ENCODE data around the gene ANKAR. TPM values are rescaled to one million over a fixed set of nuclear protein-coding genes. Genes with fewer than 3 reads are reported as not detected.
"Not testable (repeated sequence)": the region's sequence is repeated elsewhere in the genome, so short reads cannot be mapped to it uniquely, and the experiment has no call there.

The ANKAR gene
- polyA plus RNA-seq (ENCODE audit: insufficient read length in 3 of 3) = 1 to 10 TPM; 6.2 to 9.1 (median 8.0) TPM

GRCh38 chr2:189674374-189675112 is at the start of gene ANKAR:
ANKAR (plus strand) TSS chr2:189674670; CDS start chr2:189676491, 1,821 bp downstream.
- peak in 2 of 3 donors; percentile 65 to 74 for DNase-seq (ENCODE audit: low read depth in 3 of 3, low spot score in 2 of 3)

GRCh38 chr2:189625636-189626035 is 48.8 kb upstream of the ANKAR start:
- no peak for DNase-seq (ENCODE audit: low read depth in 3 of 3, low spot score in 2 of 3)

GRCh38 chr2:189627789-189628188 is 46.7 kb upstream of the ANKAR start:
- no peak for DNase-seq (ENCODE audit: low read depth in 3 of 3, low spot score in 2 of 3)

GRCh38 chr2:189628817-189629530 is 45.5 kb upstream of the ANKAR start:
- DNase-seq (ENCODE audit: low read depth in 3 of 3, low spot score in 2 of 3) = no peak

GRCh38 chr2:189629531-189630453 is 44.7 kb upstream of the ANKAR start:
- peak; percentile 36 to 48 (median 40) for DNase-seq (ENCODE audit: low read depth in 3 of 3, low spot score in 2 of 3)

- no peak for DNase-seq (ENCODE audit: low read depth in 3 of 3, low spot score in 2 of 3)
Observed at GRCh38 chr2:189631849-189632248, 42.6 kb upstream of the ANKAR start.

- DNase-seq (ENCODE audit: low read depth in 3 of 3, low spot score in 2 of 3) = no peak
Observed at GRCh38 chr2:189633392-189633811, 41.1 kb upstream of the ANKAR start.

- no peak for DNase-seq (ENCODE audit: low read depth in 3 of 3, low spot score in 2 of 3)
Observed at GRCh38 chr2:189635353-189635752, 39.1 kb upstream of the ANKAR start.

- no peak for DNase-seq (ENCODE audit: low read depth in 3 of 3, low spot score in 2 of 3)
Observed at GRCh38 chr2:189638301-189639006, 36.0 kb upstream of the ANKAR start.

GRCh38 chr2:189639007-189639609 is 35.4 kb upstream of the ANKAR start:
- DNase-seq (ENCODE audit: low read depth in 3 of 3, low spot score in 2 of 3) = no peak

- DNase-seq (ENCODE audit: low read depth in 3 of 3, low spot score in 2 of 3) = no peak
Observed at GRCh38 chr2:189641002-189641401, 33.5 kb upstream of the ANKAR start.

GRCh38 chr2:189641590-189641989 is 32.9 kb upstream of the ANKAR start:
- DNase-seq (ENCODE audit: low read depth in 3 of 3, low spot score in 2 of 3) = no peak

- no peak for DNase-seq (ENCODE audit: low read depth in 3 of 3, low spot score in 2 of 3)
Observed at GRCh38 chr2:189646521-189646920, 27.9 kb upstream of the ANKAR start.

- no peak for DNase-seq (ENCODE audit: low read depth in 3 of 3, low spot score in 2 of 3)
Observed at GRCh38 chr2:189648846-189649509, 25.5 kb upstream of the ANKAR start.

- DNase-seq (ENCODE audit: low read depth in 3 of 3, low spot score in 2 of 3) = no peak
Observed at GRCh38 chr2:189651284-189651683, 23.2 kb upstream of the ANKAR start.

GRCh38 chr2:189653464-189653863 is 21.0 kb upstream of the ANKAR start:
- DNase-seq (ENCODE audit: low read depth in 3 of 3, low spot score in 2 of 3) = not testable (repeated sequence)

GRCh38 chr2:189654641-189655040 is 19.8 kb upstream of the ANKAR start:
- no peak for DNase-seq (ENCODE audit: low read depth in 3 of 3, low spot score in 2 of 3)

GRCh38 chr2:189657867-189658266 is 16.6 kb upstream of the ANKAR start:
- no peak for DNase-seq (ENCODE audit: low read depth in 3 of 3, low spot score in 2 of 3)
